Measurements from ENCODE around the gene HSP90AA1. TPM values are rescaled to one million over a fixed set of nuclear protein-coding genes. Genes with fewer than 3 reads are reported as not detected.

HSP90AA1 gene
- total and polyA plus RNA-seq, 2 of the 8 experiments (the other 6 are each of a cell fraction or from before 2014, with no cell fraction given), result 339 to 878 TPM

GRCh38 chr14:102050026-102050405 is 36.8 kb downstream of the HSP90AA1 start:
- Histone ChIP-seq H4K5ac (ENCODE audit: insufficient read length, low read depth, low read length) (no peak overlapping the region), H3K4ac (replicated peaks; ENCODE audit: insufficient read length, low read depth, low read length) (no peak overlapping the region), H3K27me3 (replicated peaks in 1 of 4; ENCODE audit: control insufficient read depth in 3 of 4, extremely low read depth in 1 of 4, insufficient read depth in 3 of 4, low read length in 3 of 4) (no peaks in the 10 kb centered on the region), H3K36me3 (ENCODE audit: control insufficient read depth in 2 of 4, insufficient read depth in 4 of 4, low read length in 3 of 4) (peaks cover 22 to 57% (median 44%) of the 10 kb centered on the region in 4 experiments), H4K8ac (ENCODE audit: extremely low read depth, insufficient read depth, low read length) (no peak overlapping the region), H2BK15ac (ENCODE audit: low read length) (no peak overlapping the region), H2BK5ac (ENCODE audit: low read depth, low read length) (no peak overlapping the region; the same call in 1 of the 2 replicates), H3K27ac (ENCODE audit: low read depth, low read length) (no peak overlapping the region), H3K23me2 (ENCODE audit: low read depth, low read length) (no peaks in the 10 kb centered on the region; the same call in 1 of the 2 replicates), H3K9ac (replicated peaks in 1 of 4; ENCODE audit: extremely low read depth in 1 of 4, low read depth in 3 of 4, low read length in 3 of 4) (no peak overlapping the region), H3K4me2 (ENCODE audit: insufficient read depth in 1 of 2, low read depth in 2 of 2, low read length in 2 of 2) (no peak overlapping the region), H2BK20ac (ENCODE audit: low read length) (no peak overlapping the region), H3K79me1 (ENCODE audit: low read depth, low read length) (no peaks in the 10 kb centered on the region), H3K18ac (ENCODE audit: extremely low read depth, low read length) (no peak overlapping the region), H3K14ac (ENCODE audit: insufficient read length) (no peak overlapping the region), H3K4me3 (ENCODE audit: extremely low read depth in 1 of 4, insufficient read depth in 2 of 4, low read depth in 3 of 4, low read length in 4 of 4) (no peak overlapping the region), H3K9me3 (ENCODE audit: insufficient read depth in 2 of 2, low read depth in 1 of 2, low read length in 1 of 2) (no peaks in the 10 kb centered on the region), H3K56ac (replicated peaks; ENCODE audit: insufficient read length, low read depth, low read length) (no peak overlapping the region), H4K20me1 (replicated peaks in 1 of 2; ENCODE audit: control insufficient read depth in 1 of 2, insufficient read depth in 2 of 2, low read length in 2 of 2) (peaks cover 0 to 2% of the 10 kb centered on the region in 2 experiments), H4K91ac (replicated peaks; ENCODE audit: insufficient read length, low read length) (no peak overlapping the region), H3K79me2 (ENCODE audit: control insufficient read depth in 1 of 2, insufficient read depth in 2 of 2, low read length in 2 of 2) (no peaks in the 10 kb centered on the region), H3K23ac (ENCODE audit: insufficient read length) (no peak overlapping the region), H2AFZ (ENCODE audit: low read length) (no peak overlapping the region), H3K4me1 (replicated peaks in 1 of 4; ENCODE audit: control insufficient read depth in 3 of 4, insufficient read depth in 4 of 4, low read length in 3 of 4) (no peaks in the 10 kb centered on the region), H2BK12ac (ENCODE audit: low read depth, low read length) (no peak overlapping the region), H2BK120ac (replicated peaks; ENCODE audit: low read depth, low read length) (no peak overlapping the region), H2AK5ac (ENCODE audit: low read depth, low read length) (no peak overlapping the region)
- FAIRE-seq (no peak), DNase-seq (ENCODE audit: low read depth in 1 of 2, low spot score in 2 of 2) (no peak)
- CTCF ChIA-PET (ENCODE audit: partially characterized antibody), result interaction anchor here (0.8 to 7.8 kb wide), 11 partner anchors 8 to 175 kb away, joined by 3 to 74 read pairs (median 6); no protein-coding TSS in a partner anchor
- WGBS, 2 experiments (ENCODE audit: extremely low coverage in 1 of 2, insufficient coverage in 1 of 2, insufficient read length in 1 of 2, insufficient replicate concordance in 2 of 2, low coverage in 1 of 2, low lambda C conversion rate in 2 of 2, missing lambda C conversion rate in 1 of 2), result 94% methylated on average over 12 of the region's 12 CpGs; no CpG with 5 or more reads in 1 of the 2 experiments
- POLR2A ChIA-PET (ENCODE audit: partially characterized antibody), result interaction anchor here (0.8 to 2.1 kb wide), 5 partner anchors 27 to 39 kb away, joined by 3 to 8 read pairs (median 4); no protein-coding TSS in a partner anchor
- no peak for TF ChIP-seq POU5F1 (IDR thresholded peaks at IDR 0.05; ENCODE audit: low read depth, low read length)

All from H1 (cell line).